ENCODE measurements around the gene MAPRE3.

The MAPRE3 gene

DNA sequence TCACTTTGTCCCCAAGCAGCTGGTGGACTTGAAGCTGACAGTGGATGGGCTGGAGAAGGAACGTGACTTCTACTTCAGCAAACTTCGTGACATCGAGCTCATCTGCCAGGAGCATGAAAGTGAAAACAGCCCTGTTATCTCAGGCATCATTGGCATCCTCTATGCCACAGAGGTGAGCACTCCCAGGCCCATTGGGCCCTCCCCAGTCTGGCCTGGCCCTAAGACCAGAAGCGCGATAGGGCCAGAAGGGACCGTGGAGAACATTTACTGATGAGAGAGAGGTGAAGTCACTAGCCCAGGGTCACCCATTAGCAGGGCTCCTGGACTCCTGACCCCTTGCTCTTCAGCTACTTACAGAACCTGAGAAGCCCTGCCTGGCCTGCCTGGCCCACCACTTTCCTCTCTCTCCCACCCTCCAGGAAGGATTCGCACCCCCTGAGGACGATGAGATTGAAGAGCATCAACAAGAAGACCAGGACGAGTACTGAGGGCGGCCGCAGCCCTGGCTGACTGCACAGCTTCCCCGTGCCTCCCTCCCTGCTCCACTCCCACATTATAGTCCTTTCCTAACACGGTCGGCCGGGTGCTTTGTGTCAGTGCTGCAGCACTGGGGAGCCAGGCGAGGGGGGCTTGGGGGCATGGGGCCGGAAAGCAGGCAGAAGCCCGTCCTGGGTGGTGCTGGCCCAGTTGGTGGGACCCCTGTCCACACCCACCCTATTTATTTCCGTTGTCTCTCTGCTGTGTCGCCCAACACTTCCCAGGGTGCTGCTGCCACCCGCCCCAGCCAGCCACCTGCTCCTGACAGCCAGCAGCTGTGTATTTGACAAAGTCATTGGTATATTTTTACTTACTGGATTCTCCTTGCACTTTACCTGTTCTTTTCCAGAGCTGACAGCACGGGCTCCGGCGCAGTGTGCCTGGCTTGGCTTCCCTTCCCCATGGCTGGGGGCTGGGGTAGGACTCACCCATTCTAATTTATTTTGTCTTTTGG lies 55.7 kb downstream of the MAPRE3 start:
- no peak overlapping the region for H3K4me3 ChIP-seq (ENCODE audit: low read length)
- TF ChIP-seq, protein P1, sequence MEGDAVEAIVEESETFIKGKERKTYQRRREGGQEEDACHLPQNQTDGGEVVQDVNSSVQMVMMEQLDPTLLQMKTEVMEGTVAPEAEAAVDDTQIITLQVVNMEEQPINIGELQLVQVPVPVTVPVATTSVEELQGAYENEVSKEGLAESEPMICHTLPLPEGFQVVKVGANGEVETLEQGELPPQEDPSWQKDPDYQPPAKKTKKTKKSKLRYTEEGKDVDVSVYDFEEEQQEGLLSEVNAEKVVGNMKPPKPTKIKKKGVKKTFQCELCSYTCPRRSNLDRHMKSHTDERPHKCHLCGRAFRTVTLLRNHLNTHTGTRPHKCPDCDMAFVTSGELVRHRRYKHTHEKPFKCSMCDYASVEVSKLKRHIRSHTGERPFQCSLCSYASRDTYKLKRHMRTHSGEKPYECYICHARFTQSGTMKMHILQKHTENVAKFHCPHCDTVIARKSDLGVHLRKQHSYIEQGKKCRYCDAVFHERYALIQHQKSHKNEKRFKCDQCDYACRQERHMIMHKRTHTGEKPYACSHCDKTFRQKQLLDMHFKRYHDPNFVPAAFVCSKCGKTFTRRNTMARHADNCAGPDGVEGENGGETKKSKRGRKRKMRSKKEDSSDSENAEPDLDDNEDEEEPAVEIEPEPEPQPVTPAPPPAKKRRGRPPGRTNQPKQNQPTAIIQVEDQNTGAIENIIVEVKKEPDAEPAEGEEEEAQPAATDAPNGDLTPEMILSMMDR (conservative IDR thresholded peaks at IDR 0.05; ENCODE audit: low read length) = no peak
- no peak for DNase-seq (ENCODE audit: low read depth)

DNA sequence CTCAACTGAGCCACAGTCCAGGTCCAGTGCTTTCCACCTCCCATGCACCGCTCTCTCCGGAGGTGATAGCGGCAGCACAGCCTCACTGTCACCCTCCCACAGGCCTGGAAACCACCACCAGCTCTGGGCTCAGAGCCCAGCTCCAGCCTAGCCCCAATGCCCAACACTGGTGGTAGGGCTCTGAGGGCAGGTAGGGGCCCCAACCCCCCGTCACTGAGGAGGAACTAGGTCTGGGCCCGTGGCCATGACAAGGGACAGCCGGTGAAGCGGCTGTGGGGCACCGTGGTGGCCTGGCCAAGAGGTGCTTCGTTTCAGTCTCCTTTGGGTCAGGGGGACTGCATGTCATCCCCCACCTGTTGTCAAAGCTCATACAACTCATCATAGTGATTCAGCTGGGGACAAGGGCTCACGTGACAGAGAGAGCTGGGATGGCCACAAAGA lies 56.8 kb downstream of the MAPRE3 start:
- DNase-seq (ENCODE audit: low read depth) = no peak
- no peak overlapping the region for H3K4me3 ChIP-seq (ENCODE audit: low read length)
- TF ChIP-seq, protein P1 (conservative IDR thresholded peaks at IDR 0.05; ENCODE audit: low read length) = no peak

DNA sequence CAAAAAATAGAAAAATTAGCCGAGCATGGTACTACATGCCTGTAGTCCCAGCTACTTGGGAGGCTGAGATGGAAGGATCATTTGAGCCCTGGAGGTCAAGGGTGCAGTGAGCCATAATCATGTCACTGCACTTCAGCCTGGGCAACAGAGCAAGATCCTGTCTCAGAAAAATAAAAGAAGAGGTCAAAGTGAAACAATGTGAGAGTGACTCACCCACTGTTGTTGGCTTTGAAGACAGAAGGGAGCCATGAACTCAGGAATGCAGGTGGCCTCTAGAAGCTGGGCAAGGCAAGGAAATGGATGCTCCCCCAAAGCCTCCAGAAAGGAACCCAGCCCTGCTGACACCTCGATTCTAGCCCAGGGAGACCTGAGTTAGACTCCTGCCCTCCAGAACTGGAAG lies 58.6 kb downstream of the MAPRE3 start:
- H3K4me3 ChIP-seq (ENCODE audit: low read length) = no peak overlapping the region
- no peak for DNase-seq (ENCODE audit: low read depth)
- TF ChIP-seq, protein P1 (conservative IDR thresholded peaks at IDR 0.05; ENCODE audit: low read length) = no peak

DNA sequence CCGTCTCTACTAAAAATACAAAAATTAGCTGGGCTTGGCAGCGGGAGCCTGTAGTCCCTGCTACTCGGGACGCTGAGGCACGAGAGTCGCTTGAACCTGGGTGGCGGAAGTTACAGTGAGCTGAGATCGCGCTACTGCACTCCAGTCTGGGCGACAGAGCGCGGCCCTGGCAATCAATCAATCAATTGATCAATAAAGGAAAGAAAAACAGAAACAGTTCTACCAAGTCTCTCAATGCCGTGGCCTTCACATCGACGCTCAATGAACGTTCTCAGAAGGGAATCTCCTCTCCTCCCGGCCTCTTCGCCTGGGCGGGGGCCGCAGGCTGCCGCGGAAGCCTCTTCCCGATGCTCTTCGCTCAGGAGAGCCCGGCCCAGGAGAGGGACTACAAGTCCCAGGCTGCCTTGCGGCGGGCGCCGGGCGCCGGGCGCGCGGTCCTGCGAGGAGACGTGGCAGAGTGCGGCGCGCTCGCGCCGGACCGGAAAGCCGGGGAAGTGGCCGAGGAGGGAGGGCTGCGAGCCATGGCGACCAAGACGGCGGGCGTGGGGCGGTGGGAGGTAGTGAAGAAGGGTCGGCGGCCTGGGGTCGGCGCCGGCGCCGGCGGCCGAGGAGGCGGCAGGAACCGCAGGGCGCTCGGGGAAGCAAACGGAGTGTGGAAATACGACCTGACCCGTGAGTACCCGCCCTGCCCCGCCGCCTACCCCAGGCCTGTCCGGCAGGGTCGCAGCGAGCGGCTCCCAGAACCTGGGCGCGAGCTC lies 62.2 kb downstream of the MAPRE3 start, which contains the start of gene TMEM214:
Gene TMEM214 (plus strand): TSS at position 471 of the 758 bp plus-strand sequence. CDS start 51 bp downstream, at position 522.
- TF ChIP-seq, protein P1 (conservative IDR thresholded peaks at IDR 0.05; ENCODE audit: low read length) = no peak
- DNase-seq (ENCODE audit: low read depth) = peak; percentile 90
- peak within 1 kb of the TSS; percentile 81 for H3K4me3 ChIP-seq (ENCODE audit: low read length)

DNA sequence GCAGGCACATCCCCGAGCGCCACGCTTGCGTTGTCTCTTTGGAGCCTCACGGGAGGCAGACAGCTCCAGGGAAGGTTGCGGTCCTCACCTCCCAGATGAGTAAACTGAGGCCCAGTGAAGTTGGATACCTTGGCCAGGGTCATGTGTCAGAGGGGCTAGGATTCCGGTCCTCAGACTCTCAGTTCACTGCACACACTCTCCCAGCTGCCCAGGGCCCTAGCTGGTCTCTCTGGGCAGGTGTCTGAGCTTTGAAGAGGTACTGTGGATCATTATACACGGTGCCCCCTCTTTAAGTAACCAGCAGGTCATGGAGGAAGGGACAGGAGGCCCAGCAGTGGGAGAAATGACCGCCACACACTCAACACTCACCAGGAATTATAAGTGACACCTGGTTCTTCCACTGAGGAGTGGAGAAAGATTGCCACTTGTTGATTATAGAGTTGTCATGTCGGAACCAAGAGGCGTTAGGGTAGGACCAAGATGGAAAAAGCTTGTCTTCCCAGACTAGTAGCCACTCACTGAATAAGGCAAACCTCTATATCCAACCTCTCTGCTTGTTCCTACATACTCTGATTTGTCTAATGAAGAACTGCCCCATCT lies 62.9 kb downstream of the MAPRE3 start:
- TF ChIP-seq, protein P1 (conservative IDR thresholded peaks at IDR 0.05; ENCODE audit: low read length) = no peak
- no peak for DNase-seq (ENCODE audit: low read depth)
- peak overlapping the region; percentile 81 for H3K4me3 ChIP-seq (ENCODE audit: low read length)

DNA sequence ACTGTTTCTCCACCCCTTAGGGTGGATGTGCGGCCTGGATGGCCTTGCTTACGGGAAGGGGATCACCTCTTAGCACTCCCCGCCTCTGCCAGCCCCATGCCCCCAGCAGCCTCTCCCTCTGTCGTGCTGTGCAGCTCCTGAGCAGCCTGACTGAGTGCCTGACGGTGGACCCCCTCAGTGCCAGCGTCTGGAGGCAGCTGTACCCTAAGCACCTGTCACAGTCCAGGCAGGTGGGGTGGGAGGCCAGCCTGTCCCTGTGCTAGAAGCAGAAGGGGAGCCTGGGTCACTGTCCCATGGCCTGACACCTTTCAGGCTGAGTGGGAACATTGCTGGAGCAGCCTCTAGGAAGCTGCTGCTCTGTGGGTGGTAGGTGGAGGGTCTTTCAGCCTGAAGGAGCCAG lies 67.6 kb downstream of the MAPRE3 start:
- TF ChIP-seq, protein P1 (conservative IDR thresholded peaks at IDR 0.05; ENCODE audit: low read length) = no peak
- H3K4me3 ChIP-seq (ENCODE audit: low read length) = no peak overlapping the region
- no peak for DNase-seq (ENCODE audit: low read depth)

Data from AG10803 (cell line).